GM12878 (cell line): ENCODE results near the gene FAM241A. TPM values are rescaled to one million over a fixed set of nuclear protein-coding genes. Genes with fewer than 3 reads are reported as not detected.
"Not testable (repeated sequence)": the region's sequence is repeated elsewhere in the genome, so short reads cannot be mapped to it uniquely, and the experiment has no call there.

Experiments
- ATAC-seq: fragments of 200-7000 bp; cut with Tn5 transposase; 3 replicates; pipeline ENCODE4 v1.9.1; 2020; ENCODE audit warnings: mild to moderate bottlenecking, moderate library complexity
- BruUV-seq: library from RNA; stranded (reverse); fragments of 400-500 nt; replicated peaks from 2 replicates; lab custom pipeline; 2021; lab: Mats Ljungman, UMichigan
- CTCF ChIA-PET: fragments of 300-600 bp; sonication (Branson Sonifier 250); formaldehyde crosslinking; extraction: SDS; loops from one replicate; lab custom pipeline; 2021; ENCODE audit warnings: inconsistent platforms; lab: Yijun Ruan, JAX
- POLR2A ChIA-PET: fragments of 350-600 bp; formaldehyde crosslinking; extraction: SDS; loops from one replicate; lab custom pipeline; 2021; ENCODE audit warnings: inconsistent platforms; lab: Charles Lee
- RAD21 ChIA-PET: fragments of 300-600 bp; sonication (Branson Sonifier 250); formaldehyde crosslinking; loops from one replicate; lab custom pipeline; 2023; ENCODE audit warnings: antibody characterized with exemption; ENCODE audit not compliant: unreplicated experiment; lab: Charles Lee
- SMC1A ChIA-PET: fragments of 300-600 bp; sonication (Branson Sonifier 250); formaldehyde crosslinking; loops from one replicate; lab custom pipeline; 2023; ENCODE audit not compliant: unreplicated experiment, uncharacterized antibody; lab: Charles Lee
- DNase-seq: peaks from one replicate; pipeline ENCODE4 v3.0.0-alpha.2; 2011; ENCODE audit warnings: low read depth, low spot score
- FAIRE-seq: peaks from 3 replicates; lab custom pipeline; 2011; peaks lifted over from hg19 to GRCh38; lab: Jason Lieb, UNC
- H2AFZ ChIP-seq: 2 replicates; pipeline ENCODE4 v1.6.0; 2011; ENCODE audit warnings: low read depth, low read length, control low read depth; ENCODE audit not compliant: control insufficient read depth
- H3K27ac ChIP-seq: 2 replicates; pipeline ENCODE4 v1.5.1; 2011; ENCODE audit warnings: control low read depth; ENCODE audit not compliant: control insufficient read depth, insufficient read depth
- H3K27me3 ChIP-seq, 2 experiments: replicated peaks in 1 of 2; 2 replicates each; pipeline versions ENCODE4 v1.6.0 to v1.6.1; 2011; ENCODE audit warnings: low read length in 1 of 2; ENCODE audit not compliant: control insufficient read depth in 2 of 2, insufficient read depth in 2 of 2
- H3K36me3 ChIP-seq, 2 experiments: 2 replicates each; pipeline ENCODE4 v1.5.1; 2011; ENCODE audit warnings: low read length in 1 of 2; ENCODE audit not compliant: control insufficient read depth in 2 of 2, insufficient read depth in 2 of 2
- H3K4me1 ChIP-seq: 2 replicates; pipeline ENCODE4 v1.6.1; 2011; ENCODE audit warnings: mild to moderate bottlenecking, low read length, moderate library complexity, mixed read lengths; ENCODE audit not compliant: control insufficient read depth, insufficient read depth
- H3K4me2 ChIP-seq: 2 replicates; pipeline ENCODE4 v1.6.0; 2011; ENCODE audit warnings: control low read depth; ENCODE audit not compliant: control insufficient read depth, insufficient read depth
- H3K4me3 ChIP-seq: fragments of 200-600 bp; sonication (generic); 2 replicates; pipeline ENCODE4 v1.5.1; 2016
- H3K79me2 ChIP-seq: 2 replicates; pipeline ENCODE4 v1.6.0; 2011; ENCODE audit warnings: low read length; ENCODE audit not compliant: control insufficient read depth, insufficient read depth
- H3K9ac ChIP-seq: 2 replicates; pipeline ENCODE4 v1.8.0; 2011; ENCODE audit warnings: low read length, control low read depth, mixed read lengths; ENCODE audit not compliant: control insufficient read depth, insufficient read depth
- H3K9me3 ChIP-seq: replicated peaks from 3 replicates; pipeline ENCODE4 v1.5.1; 2011; ENCODE audit warnings: mild to moderate bottlenecking, low read length; ENCODE audit not compliant: control insufficient read depth, insufficient read depth
- H4K20me1 ChIP-seq: 2 replicates; pipeline ENCODE4 v1.6.0; 2011; ENCODE audit not compliant: control insufficient read depth, insufficient read depth
- EED ChIP-seq: sonication (generic); IDR thresholded peaks from 2 replicates; pipeline ENCODE4 v1.6.1; 2016; ENCODE audit warnings: antibody characterized with exemption, low read depth
- ELK1 ChIP-seq: IDR thresholded peaks from 2 replicates; pipeline ENCODE4 v1.6.1; 2012; ENCODE audit warnings: low read depth, low read length, improper control_type of control experiment
- HCFC1 ChIP-seq: fragments of 150-350 bp; IDR thresholded peaks from 2 replicates; pipeline ENCODE4 v1.6.1; 2014; ENCODE audit warnings: low read length
- KDM1A ChIP-seq: fragments of 200-600 bp; sonication (generic); IDR thresholded peaks from 2 replicates; pipeline ENCODE4 v1.6.1; 2016; ENCODE audit warnings: borderline replicate concordance
- NRF1 ChIP-seq: conservative IDR thresholded peaks from 2 replicates; pipeline ENCODE4 v1.6.1; 2011; ENCODE audit warnings: mild to moderate bottlenecking, low read depth, low read length, improper control_type of control experiment
- PAX5 ChIP-seq: IDR thresholded peaks from 2 replicates; pipeline ENCODE4 v1.6.1; 2011; ENCODE audit warnings: low read depth, low read length, borderline replicate concordance
- RELA ChIP-seq: fragments of 450-650 bp; IDR thresholded peaks from 2 replicates; pipeline ENCODE4 v1.8.0; 2014; ENCODE audit warnings: borderline replicate concordance; ENCODE audit not compliant: partially characterized antibody
- RELB ChIP-seq: fragments of 450-650 bp; IDR thresholded peaks from 2 replicates; pipeline ENCODE4 v1.6.1; 2017; ENCODE audit warnings: low read depth, mild to moderate bottlenecking, moderate library complexity
- SMAD5 ChIP-seq: IDR thresholded peaks from 2 replicates; pipeline ENCODE4 v1.6.1; 2016; ENCODE audit warnings: antibody characterized with exemption, low read depth
- TAF1 ChIP-seq: IDR thresholded peaks from 2 replicates; pipeline ENCODE4 v1.6.1; 2011; ENCODE audit warnings: mild to moderate bottlenecking, low read depth, low read length, borderline replicate concordance
- WRNIP1 ChIP-seq: IDR thresholded peaks from 2 replicates; pipeline ENCODE4 v1.6.1; 2011; ENCODE audit warnings: low read depth, low read length, improper control_type of control experiment, borderline replicate concordance
- ZBED1 ChIP-seq: IDR thresholded peaks from 2 replicates; pipeline ENCODE4 v1.6.1; 2016; ENCODE audit warnings: borderline replicate concordance
- ZNF24 ChIP-seq: fragments of 450-650 bp; IDR thresholded peaks from 2 replicates; pipeline ENCODE4 v1.6.1; 2017; ENCODE audit warnings: antibody characterized with exemption, mild to moderate bottlenecking
- WGBS: methylation state at CpG from one replicate; pipeline ENCODE4 v1.1.6; 2016; ENCODE audit warnings: low lambda C conversion rate; ENCODE audit not compliant: insufficient replicate concordance, insufficient coverage; ENCODE audit errors: missing lambda C conversion rate; 5-methylcytosine and 5-hydroxymethylcytosine counted together
- in situ Hi-C: fragments of 300-500 bp; cut with MboI; formaldehyde crosslinking; loops from 9 replicates; pipeline ENCODE4 v1.14.3; 2018; ENCODE audit warnings: mixed read lengths
- intact Hi-C: fragments of 100-400 bp; cut with micrococcal nuclease; formaldehyde crosslinking; loops from one replicate; pipeline ENCODE4 v1.14.2; 2022; ENCODE audit not compliant: unreplicated experiment
- polyA plus RNA-seq, 11 experiments: library from polyadenylated mRNA; depleted of rRNA in 4 of 11; unstranded in 6 of 11; stranded (reverse) in 5 of 11; fragments of >200 nt; fragmentation: Nextera tagmentation in 4 of 11; fragmentation: Illumina TruSeq in 1 of 11; extraction: Ambion mirVana in 4 of 11; extraction: Trizol in 1 of 11; gene quantifications; 1 replicate in 1 of 11; 2 replicates in 10 of 11; pipeline versions ENCODE4 v1.2.1 to v1.2.3, GENCODE V29; 2011 to 2016; ENCODE audit warnings: inconsistent platforms in 2 of 11, missing spikeins in 2 of 11, low read depth in 1 of 11
- total RNA-seq, 4 experiments: library from RNA; depleted of rRNA in 3 of 4; stranded (reverse); fragments of >200 nt in 3 of 4; fragmentation: Illumina TruSeq in 1 of 4; extraction: Trizol in 1 of 4; gene quantifications; 2 replicates each; pipeline versions ENCODE4 v1.2.1 to v1.2.3, GENCODE V29; 2013 to 2021

Gene FAM241A
- total and polyA plus RNA-seq, 10 of the 15 experiments (the other 5 are each of a cell fraction or from before 2014, with no cell fraction given): 0.20 to 7.5 (median 2.4) TPM

GRCh38 chr4:112111306-112111705 is 33.9 kb upstream of the FAM241A start:
- in situ Hi-C loops (no loop called here), intact Hi-C loops (no loop called here)
- Histone ChIP-seq H3K79me2 (no peaks in the 10 kb centered on the region), H3K27me3 (no peaks in the 10 kb centered on the region), H3K27ac (no peak overlapping the region), H2AFZ (no peak overlapping the region), H3K9me3 (no peaks in the 10 kb centered on the region), H3K4me2 (no peak overlapping the region), H3K36me3 (no peaks in the 10 kb centered on the region), H3K9ac (no peak overlapping the region), H3K4me3 (no peak overlapping the region), H3K4me1 (no peaks in the 10 kb centered on the region), H4K20me1 (no peaks in the 10 kb centered on the region)
- RAD21 ChIA-PET: interaction anchor here (1.4 kb wide), 1 partner anchor 11 kb away, joined by 3 read pairs; no protein-coding TSS in a partner anchor
- CTCF ChIA-PET: interaction anchor here (0.6 kb wide), 1 partner anchor 43 kb away, joined by 3 read pairs; no protein-coding TSS in a partner anchor
- no TSS peak for BruUV-seq
- POLR2A ChIA-PET: no interaction called here
- DNase-seq (no peak), FAIRE-seq (no peak), ATAC-seq (no peak)
- SMC1A ChIA-PET: no interaction called here
- 36% methylated on average over 1 of the region's 1 CpG for WGBS
- no peak for TF ChIP-seq HCFC1
- TF ChIP-seq SMAD5: no peak
- no peak for TF ChIP-seq KDM1A
- no peak for TF ChIP-seq RELA
- TF ChIP-seq ELK1: no peak
- TF ChIP-seq PAX5: no peak
- no peak for TF ChIP-seq ZBED1
- TF ChIP-seq WRNIP1: no peak
- no peak for TF ChIP-seq EED
- no peak for TF ChIP-seq RELB
- TF ChIP-seq NRF1: no peak
- TF ChIP-seq ZNF24: no peak
- TF ChIP-seq TAF1: no peak

GRCh38 chr4:112112095-112112494 is 33.2 kb upstream of the FAM241A start:
- intact Hi-C loops, ATAC-seq, CTCF ChIA-PET, H3K9ac ChIP-seq, in situ Hi-C loops, H3K27ac ChIP-seq, SMC1A ChIA-PET, H4K20me1 ChIP-seq, DNase-seq, H3K27me3 ChIP-seq, H3K4me2 ChIP-seq, BruUV-seq, H3K36me3 ChIP-seq, H2AFZ ChIP-seq, POLR2A ChIA-PET, FAIRE-seq, H3K4me1 ChIP-seq, H3K79me2 ChIP-seq, H3K4me3 ChIP-seq, H3K9me3 ChIP-seq: not testable (repeated sequence)
- RAD21 ChIA-PET: interaction anchor here (1.0 kb wide), 1 partner anchor 12 kb away, joined by 3 read pairs; no protein-coding TSS in a partner anchor
- 63% methylated on average over 7 of the region's 7 CpGs for WGBS
